ENCODE measurements around the gene P2RX6.

The P2RX6 gene

GRCh38 chr22:21012446-21013407 is 2.2 kb upstream of the P2RX6 start:
- no peak for DNase-seq (ENCODE audit: low read depth, low spot score)

GRCh38 chr22:21013657-21014201 is 1.2 kb upstream of the P2RX6 start:
- no peak for DNase-seq (ENCODE audit: low read depth, low spot score)

- peak; percentile 71 for DNase-seq (ENCODE audit: low read depth, low spot score)
These were observed 701 bp upstream of the P2RX6 start for GRCh38 chr22:21014202-21014725.

GRCh38 chr22:21015466-21016006 is 571 bp downstream of the P2RX6 start:
- DNase-seq (ENCODE audit: low read depth, low spot score), result no peak

- DNase-seq (ENCODE audit: low read depth, low spot score), result no peak
These were observed 1.9 kb downstream of the P2RX6 start for GRCh38 chr22:21016644-21017420.

GRCh38 chr22:21018314-21018713 is 3.3 kb downstream of the P2RX6 start:
- DNase-seq (ENCODE audit: low read depth, low spot score), result no peak

- DNase-seq (ENCODE audit: low read depth, low spot score), result no peak
These were observed 6.0 kb downstream of the P2RX6 start for GRCh38 chr22:21020802-21021429.

GRCh38 chr22:21022507-21022906 is 7.5 kb downstream of the P2RX6 start:
- no peak for DNase-seq (ENCODE audit: low read depth, low spot score)

- DNase-seq (ENCODE audit: low read depth, low spot score), result no peak
These were observed 8.1 kb downstream of the P2RX6 start for GRCh38 chr22:21022955-21023614.

GRCh38 chr22:21025266-21025665 is 10.3 kb downstream of the P2RX6 start:
- DNase-seq (ENCODE audit: low read depth, low spot score), result no peak

- DNase-seq (ENCODE audit: low read depth, low spot score), result no peak
These were observed 11.1 kb downstream of the P2RX6 start for GRCh38 chr22:21025763-21026755.

- no peak for DNase-seq (ENCODE audit: low read depth, low spot score)
These were observed 12.1 kb downstream of the P2RX6 start for GRCh38 chr22:21026783-21027692.

GRCh38 chr22:21028277-21029251 is 13.6 kb downstream of the P2RX6 start:
- no peak for DNase-seq (ENCODE audit: low read depth, low spot score)

- no peak for DNase-seq (ENCODE audit: low read depth, low spot score)
These were observed 14.6 kb downstream of the P2RX6 start for GRCh38 chr22:21029486-21030025.

GRCh38 chr22:21030032-21030431 is 15.1 kb downstream of the P2RX6 start:
- DNase-seq (ENCODE audit: low read depth, low spot score), result no peak

GRCh38 chr22:21030621-21031544 is 15.9 kb downstream of the P2RX6 start:
- DNase-seq (ENCODE audit: low read depth, low spot score), result no peak

Measured in activated naive CD8-positive, alpha-beta T cell treated with anti-CD3 and anti-CD28 coated beads, Interleukin-2, amount 50 U/mL, for 16 hours (primary cell).